Measurements from ENCODE around the gene ELFN1. TPM values are rescaled to one million over a fixed set of nuclear protein-coding genes. Genes with fewer than 3 reads are reported as not detected.

The ELFN1 gene
- total RNA-seq, 1 donor from 2014 or later: 0.68 TPM

- peak; percentile 7 for ATAC-seq
Measured at GRCh38 chr7:1664711-1665548, 5.1 kb upstream of the ELFN1 start.

GRCh38 chr7:1665549-1666316 is 4.3 kb upstream of the ELFN1 start:
- no peak for ATAC-seq

DNA sequence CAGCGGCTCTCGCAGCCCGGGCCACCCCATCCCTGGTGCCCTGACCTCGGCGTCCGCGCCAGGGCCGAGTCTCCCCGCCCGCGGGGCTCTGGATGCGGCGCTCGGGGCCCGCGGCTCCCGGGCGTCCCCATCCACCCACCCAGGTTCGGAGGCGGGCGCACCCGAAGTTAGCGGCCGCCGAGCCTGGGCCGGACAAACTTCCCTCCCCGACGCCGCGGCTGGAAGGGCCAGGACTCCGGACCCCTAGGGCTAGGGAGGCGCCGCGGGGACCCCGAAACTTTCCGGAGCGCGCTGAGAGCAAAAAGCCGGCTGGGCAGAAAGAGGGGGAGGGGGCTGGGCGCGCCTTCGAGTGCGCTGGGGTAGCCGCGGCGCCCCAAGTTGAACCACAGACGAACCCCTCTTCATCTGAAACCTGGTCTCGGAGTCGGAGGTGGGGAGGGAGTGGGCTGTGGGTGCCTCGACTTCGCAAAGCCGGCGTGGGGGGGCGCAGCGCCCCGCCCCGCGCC is 3.7 kb upstream of the ELFN1 start:
- no peak for ATAC-seq

DNA sequence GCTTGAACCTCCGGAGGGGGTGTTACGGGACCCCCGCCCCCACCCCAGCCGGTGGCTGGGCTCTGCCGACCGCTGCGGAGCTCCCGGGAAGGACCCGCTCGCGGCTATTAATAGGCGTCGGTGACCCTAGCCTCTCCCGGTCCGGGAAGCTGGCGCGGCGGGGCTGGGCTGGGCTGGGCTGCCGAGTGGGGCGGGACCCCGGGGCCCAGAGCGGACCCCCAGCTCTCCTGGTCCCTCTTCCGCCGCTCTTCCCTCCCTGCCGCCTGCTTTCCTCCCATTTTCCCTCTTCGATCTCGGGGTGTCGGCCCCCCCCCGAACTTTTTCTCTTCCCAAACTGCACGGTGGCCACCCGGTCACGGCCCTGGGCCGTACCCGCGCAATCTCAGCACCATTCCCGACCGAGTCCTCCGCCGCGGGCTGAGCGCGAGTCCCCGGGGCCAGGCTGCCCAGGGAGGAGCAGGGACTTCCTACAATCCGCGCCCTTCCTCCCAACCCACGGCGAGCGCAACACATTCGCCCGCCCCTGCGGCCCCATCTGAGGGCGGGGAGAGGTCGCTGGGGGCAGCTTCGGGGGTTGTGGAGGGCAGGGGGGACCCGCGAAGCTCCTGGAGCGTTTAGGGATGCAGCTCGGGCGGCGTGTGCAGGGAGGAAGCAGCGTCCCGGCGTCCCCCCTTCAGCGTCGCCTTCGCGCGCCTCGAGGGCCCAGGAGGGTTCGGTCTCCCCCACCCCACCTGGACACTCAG is 3.1 kb upstream of the ELFN1 start:
- no peak for ATAC-seq

- no peak for ATAC-seq
Measured at GRCh38 chr7:1667566-1668395, 2.3 kb upstream of the ELFN1 start.

- ATAC-seq: no peak
Measured at GRCh38 chr7:1668396-1669063, 1.5 kb upstream of the ELFN1 start.

GRCh38 chr7:1669064-1669951 is 769 bp upstream of the ELFN1 start:
- no peak for ATAC-seq

DNA sequence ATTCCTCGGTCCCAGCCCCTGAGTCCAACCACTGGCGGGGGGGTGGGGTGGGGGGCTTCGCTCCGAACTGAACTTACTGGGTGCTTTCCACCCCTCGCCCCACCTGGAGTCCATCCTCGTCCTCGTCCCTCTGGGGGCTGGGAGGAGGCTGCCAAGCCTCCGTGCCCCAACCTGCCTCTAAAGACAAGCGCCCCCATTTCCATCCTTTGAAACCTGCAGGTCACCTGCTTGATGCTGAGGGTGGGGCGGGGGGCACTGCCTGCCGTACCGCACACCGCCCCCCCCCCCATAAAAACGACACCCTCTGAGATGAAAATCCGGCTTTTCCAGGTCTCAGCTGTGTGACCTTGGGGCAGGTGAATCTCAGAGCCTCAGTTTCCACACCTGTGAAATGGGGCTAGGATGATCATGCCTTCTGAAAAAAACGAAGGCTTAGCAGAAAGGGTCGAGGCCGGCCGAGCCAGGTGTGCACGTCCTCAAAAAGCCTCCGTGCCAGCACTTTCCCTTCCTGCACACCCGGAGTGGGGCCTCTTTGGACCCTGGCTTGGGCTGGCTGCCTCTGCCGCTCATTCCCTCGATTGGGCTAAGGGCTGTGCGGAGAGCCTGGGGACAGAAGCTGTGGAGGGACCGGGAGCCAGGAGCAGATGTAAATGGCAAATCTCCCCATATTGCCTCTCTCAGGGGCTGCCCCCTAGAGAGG is 967 bp downstream of the ELFN1 start:
- no peak for ATAC-seq

GRCh38 chr7:1671594-1672451 is 1.7 kb downstream of the ELFN1 start:
- ATAC-seq: no peak

DNA sequence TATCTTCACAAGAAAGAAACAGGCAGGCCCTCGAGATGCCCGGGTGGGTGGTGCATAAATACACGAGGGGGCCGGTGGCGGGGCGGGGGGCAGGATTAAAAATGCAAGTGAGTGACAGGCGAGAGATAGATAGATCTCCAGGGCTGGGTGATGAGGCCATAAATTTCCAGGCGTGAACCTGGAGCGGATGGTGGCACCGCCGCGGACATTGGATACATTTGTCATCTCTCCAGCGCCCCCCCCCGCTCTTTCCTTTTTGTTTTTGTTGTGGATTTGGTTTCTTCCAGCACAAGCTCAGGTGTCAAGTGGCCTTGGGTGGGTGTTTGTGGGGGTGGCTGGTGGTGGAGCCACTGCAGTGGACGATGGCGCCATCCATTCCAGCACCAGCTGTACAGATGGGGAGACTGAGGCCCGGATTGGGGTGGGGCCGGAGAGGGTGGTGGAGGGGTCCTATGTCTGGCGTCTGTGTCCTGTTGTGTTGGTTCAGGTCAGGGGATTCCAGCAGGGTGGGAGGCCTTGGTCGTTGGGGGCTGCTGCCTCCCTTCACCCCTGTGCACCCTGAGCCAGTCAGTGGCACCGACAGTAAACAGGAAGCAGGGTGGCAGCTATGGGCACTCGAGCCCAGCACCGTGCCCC is 2.9 kb downstream of the ELFN1 start:
- no peak for ATAC-seq

DNA sequence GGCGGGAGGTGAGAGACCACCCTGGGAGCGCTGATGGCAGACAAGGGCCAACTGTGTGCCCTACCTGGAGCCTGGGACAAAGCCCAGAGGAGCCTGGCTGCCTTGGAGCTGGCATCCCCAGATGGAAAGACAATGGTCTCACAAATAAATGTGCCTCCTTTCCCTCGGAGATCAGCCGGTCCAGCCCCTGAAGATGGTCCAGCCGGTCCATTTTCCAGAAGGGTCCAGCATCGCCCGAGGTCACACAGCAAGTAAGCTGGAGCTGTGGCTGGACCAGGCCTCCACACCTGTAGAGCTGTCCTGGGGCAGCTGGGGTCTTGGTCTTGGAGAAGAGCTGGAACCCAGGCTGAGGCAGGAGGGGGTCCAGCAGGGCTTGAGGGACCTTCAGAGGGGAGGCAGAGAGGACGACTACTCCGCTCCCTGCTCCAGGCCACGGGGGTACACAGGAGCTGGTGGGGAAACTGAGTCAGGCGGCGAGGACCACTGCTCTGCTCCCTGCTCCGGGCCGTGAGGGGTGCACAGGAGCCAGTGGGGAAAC is 3.6 kb downstream of the ELFN1 start:
- no peak for ATAC-seq

DNA sequence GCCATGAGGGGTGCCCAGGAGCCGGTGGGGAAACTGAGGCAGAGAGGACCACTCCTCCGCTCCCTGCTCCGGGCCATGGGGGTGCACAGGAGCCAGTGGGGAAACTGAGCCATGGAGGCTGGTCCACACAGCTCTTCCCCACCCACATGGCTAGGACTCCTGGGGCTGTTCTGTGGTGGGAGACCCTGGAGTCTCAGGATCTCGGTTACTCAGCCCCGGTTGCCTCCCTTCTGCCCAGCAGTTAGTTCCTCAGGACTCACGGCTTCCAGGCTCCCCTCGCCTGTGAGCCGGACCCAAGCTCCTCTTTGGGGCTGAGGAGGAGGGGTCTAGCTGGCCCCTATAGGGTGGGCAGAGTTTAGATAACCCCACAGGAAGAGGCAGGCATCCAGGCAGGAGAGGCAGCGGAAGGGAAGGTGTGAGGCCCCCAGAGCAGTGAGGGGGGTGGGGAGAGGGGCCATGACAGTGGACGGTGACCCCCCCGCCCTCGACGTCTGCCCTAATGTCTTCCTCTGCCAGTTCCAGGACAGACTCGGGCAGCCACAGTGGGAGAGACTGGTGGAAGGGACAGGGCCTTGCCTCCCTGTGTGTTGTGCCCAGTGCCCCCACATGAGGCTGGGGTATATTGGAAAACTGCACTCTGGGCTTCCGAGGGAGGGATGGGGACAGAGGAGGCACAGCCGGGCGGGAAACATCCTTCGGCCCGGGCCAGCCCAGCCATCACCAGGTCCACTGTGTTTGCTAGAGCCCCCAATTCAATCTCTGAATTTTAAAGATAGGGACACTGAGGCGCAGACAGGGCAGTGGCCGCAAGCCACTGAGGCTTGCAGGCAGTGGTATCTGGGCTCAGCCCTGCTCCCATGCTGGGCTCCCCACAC is 4.3 kb downstream of the ELFN1 start:
- ATAC-seq: no peak

GRCh38 chr7:1675036-1675671 is 5.1 kb downstream of the ELFN1 start:
- ATAC-seq: no peak

GRCh38 chr7:1675673-1676549 is 5.8 kb downstream of the ELFN1 start:
- ATAC-seq: no peak

DNA sequence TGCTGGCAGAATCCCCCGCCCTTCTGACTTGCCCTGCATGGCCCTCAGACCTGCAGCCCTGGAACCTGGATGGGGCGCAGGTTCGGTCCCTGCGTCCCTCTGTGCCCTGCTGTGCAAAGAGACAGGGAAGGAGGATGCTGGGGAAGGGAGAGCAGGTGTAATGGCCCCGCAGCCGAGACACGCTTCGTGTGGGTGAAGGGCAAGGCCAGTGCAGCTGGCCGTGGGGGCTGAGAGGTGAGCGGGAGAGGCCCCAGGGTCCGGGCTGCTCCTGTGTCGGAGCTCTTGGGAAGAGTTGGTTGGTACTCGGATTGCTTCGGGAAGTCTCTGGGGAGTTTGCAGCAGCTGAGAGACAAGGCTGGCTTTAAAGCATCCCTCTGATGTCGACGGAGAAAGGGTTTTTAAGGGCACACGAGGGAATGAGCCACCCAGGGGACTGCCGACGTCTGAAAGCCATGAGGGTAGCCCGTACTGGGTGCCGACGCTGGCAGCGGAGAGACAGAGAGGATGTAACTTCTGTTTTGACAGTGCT is 6.5 kb downstream of the ELFN1 start:
- no peak for ATAC-seq
